NOMO-1 (cell line): ENCODE results near the gene ATP6V1G2.
"Not testable (repeated sequence)": the region's sequence is repeated elsewhere in the genome, so short reads cannot be mapped to it uniquely, and the experiment has no call there.

Experiments
- DNase-seq, 2 experiments: peaks; one replicate each; lab custom pipeline; 2025; ENCODE audit not compliant: unreplicated experiment in 2 of 2; lab: John Stamatoyannopoulos, UW

The ATP6V1G2 gene

GRCh38 chr6:31530659-31531058 lies 15.7 kb downstream of the ATP6V1G2 start:
- no peak for DNase-seq

GRCh38 chr6:31529329-31530150 lies 16.9 kb downstream of the ATP6V1G2 start:
- DNase-seq, result no peak

GRCh38 chr6:31528821-31529328 lies 17.5 kb downstream of the ATP6V1G2 start, which contains the start of gene MCCD1:
Gene MCCD1 (plus strand): TSS chr6:31528962. CDS start chr6:31529015, 53 bp downstream.
- DNase-seq, result no peak

- DNase-seq, result no peak
Observed at GRCh38 chr6:31528307-31528777, 18.1 kb downstream of the ATP6V1G2 start.

GRCh38 chr6:31525932-31526591 lies 20.3 kb downstream of the ATP6V1G2 start:
- DNase-seq, result no peak

GRCh38 chr6:31525553-31525931 lies 20.9 kb downstream of the ATP6V1G2 start:
- DNase-seq, result no peak

- no peak for DNase-seq
Observed at GRCh38 chr6:31521835-31522234, 24.6 kb downstream of the ATP6V1G2 start.

- no peak for DNase-seq
Observed at GRCh38 chr6:31513456-31514165, 32.8 kb downstream of the ATP6V1G2 start.

GRCh38 chr6:31510007-31510406 lies 36.4 kb downstream of the ATP6V1G2 start:
- DNase-seq, result no peak

GRCh38 chr6:31509036-31509435 lies 37.4 kb downstream of the ATP6V1G2 start:
- not testable (repeated sequence) for DNase-seq

GRCh38 chr6:31502586-31502985 lies 43.8 kb downstream of the ATP6V1G2 start:
- DNase-seq, result no peak

GRCh38 chr6:31499648-31500047 lies 46.8 kb downstream of the ATP6V1G2 start:
- not testable (repeated sequence) for DNase-seq

- no peak for DNase-seq
Observed at GRCh38 chr6:31498748-31499147, 47.7 kb downstream of the ATP6V1G2 start.

- DNase-seq, result peak; percentile 80 to 85
Observed at GRCh38 chr6:31497531-31498476, 48.6 kb downstream of the ATP6V1G2 start, which contains the start of gene MICB. Gene MICB (plus strand): TSS chr6:31498145. CDS start chr6:31498194, 49 bp downstream.

GRCh38 chr6:31496826-31497225 lies 49.6 kb downstream of the ATP6V1G2 start:
- not testable (repeated sequence) for DNase-seq

- DNase-seq, result peak in 1 of 2 experiments; percentile 20
Observed at GRCh38 chr6:31495580-31495979, 50.8 kb downstream of the ATP6V1G2 start.
